GM23338 (cell line): ENCODE measurements around the gene WWOX.

Experiments used
- CREB1 ChIP-seq: fragments of 250-450 bp; sonication (Bioruptor Pico); IDR thresholded peaks from 2 replicates; pipeline ENCODE4 v1.5.0; 2020; ENCODE audit warnings: low read depth, mild to moderate bottlenecking, moderate library complexity
- CTCF ChIP-seq, 2 experiments: fragments of 200-600 bp in 1 of 2; sonication (generic) in 1 of 2; conservative IDR thresholded peaks; 2 replicates each; pipeline versions ENCODE4 v1.5.1 to v1.6.1; 2016 to 2017; ENCODE audit warnings: antibody characterized with exemption in 2 of 2, low read depth in 2 of 2, mild to moderate bottlenecking in 2 of 2, moderate library complexity in 1 of 2
- ETS1 ChIP-seq: IDR thresholded peaks from 2 replicates; pipeline ENCODE4 v1.6.1; 2016; ENCODE audit warnings: antibody characterized with exemption
- EZH2 ChIP-seq: fragments of 200-600 bp; sonication (generic); IDR thresholded peaks from one replicate; pipeline ENCODE4 v1.8.0; 2017; ENCODE audit warnings: antibody characterized with exemption, mild to moderate bottlenecking, low read depth; ENCODE audit not compliant: unreplicated experiment
- EZH2phosphoT487 ChIP-seq: fragments of 200-600 bp; sonication (generic); IDR thresholded peaks from one replicate; pipeline ENCODE4 v1.8.1; 2018; ENCODE audit warnings: antibody characterized with exemption; ENCODE audit not compliant: unreplicated experiment
- JUNB ChIP-seq: IDR thresholded peaks from one replicate; pipeline ENCODE4 v1.6.1; 2016; ENCODE audit warnings: antibody characterized with exemption; ENCODE audit not compliant: unreplicated experiment
- NANOG ChIP-seq: IDR thresholded peaks from 2 replicates; pipeline ENCODE4 v1.6.1; 2016; ENCODE audit warnings: antibody characterized with exemption, borderline replicate concordance
- POLR2AphosphoS5 ChIP-seq: IDR thresholded peaks from 2 replicates; pipeline ENCODE4 v1.6.1; 2016; ENCODE audit warnings: antibody characterized with exemption, low read depth
- REST ChIP-seq: IDR thresholded peaks from one replicate; pipeline ENCODE4 v1.6.1; 2018; ENCODE audit warnings: antibody characterized with exemption; ENCODE audit not compliant: unreplicated experiment
- ZNF331 ChIP-seq: fragments of 250-450 bp; sonication (Bioruptor Pico); IDR thresholded peaks from 2 replicates; pipeline ENCODE4 v1.5.0; 2020; ENCODE audit warnings: low read depth, mild to moderate bottlenecking, moderate library complexity
- ZNF462 ChIP-seq: fragments of 250-450 bp; sonication (Bioruptor Pico); IDR thresholded peaks from 2 replicates; pipeline ENCODE4 v1.5.0; 2020; ENCODE audit warnings: mild to moderate bottlenecking, moderate library complexity

GRCh38 chr16:79037521-79038373 is 938.3 kb downstream of the WWOX start:
- TF ChIP-seq POLR2AphosphoS5 (no peak), CTCF (conservative IDR thresholded peaks at IDR 0.05; ENCODE audit: low read depth in 2 of 2) (no peak), REST (no peak), NANOG (no peak), EZH2 (no peak), ZNF462 (no peak), EZH2phosphoT487 (no peak), ZNF331 (CRISPR knock-in tag) (no peak), JUNB (no peak), ETS1 (no peak), CREB1 (CRISPR knock-in tag) (no peak)
